ENCODE measurements around the gene NFATC1. TPM values are rescaled to one million over a fixed set of nuclear protein-coding genes. Genes with fewer than 3 reads are reported as not detected.

NFATC1 gene
- total RNA-seq, 4 donors from 2014 or later = 0.79 to 4.8 (median 2.6) TPM

GRCh38 chr18:79510731-79511241, 115.1 kb downstream of the NFATC1 start:
- intact Hi-C loops (cut with DNase I) = no loop called here
- no peaks in the 10 kb centered on the region for H3K9me3 ChIP-seq
- no peak overlapping the region for H3K4me3 ChIP-seq
- TF ChIP-seq POLR2A (IDR thresholded peaks at IDR 0.05) = no peak
- no peak for TF ChIP-seq CTCF (IDR thresholded peaks at IDR 0.05)
- H3K27me3 ChIP-seq = peaks cover 0 to 12% (median 0%) of the 10 kb centered on the region in 4 donors
- no peak for DNase-seq
- H3K36me3 ChIP-seq = peaks cover 0 to 11% (median 0%) of the 10 kb centered on the region in 3 donors
- 93 to 97% methylated on average over 5 of the region's 36 CpGs for WGBS, 2 donors
- no peak overlapping the region for H3K27ac ChIP-seq
- H3K4me1 ChIP-seq = peaks cover 17 to 30% (median 18%) of the 10 kb centered on the region in 3 donors

- Histone ChIP-seq H3K4me3 (no peak overlapping the region), H3K4me1 (peaks cover 13 to 25% (median 15%) of the 10 kb centered on the region in 3 donors), H3K27ac (no peak overlapping the region), H3K36me3 (peaks cover 0 to 11% (median 0%) of the 10 kb centered on the region in 3 donors), H3K27me3 (peaks cover 0 to 12% (median 0%) of the 10 kb centered on the region in 4 donors), H3K9me3 (no peaks in the 10 kb centered on the region)
- no peak for DNase-seq
- TF ChIP-seq POLR2A (IDR thresholded peaks at IDR 0.05) (no peak), CTCF (IDR thresholded peaks at IDR 0.05) (no peak)
- 93 to 100% methylated on average over 1 to 10 of the region's 21 CpGs for WGBS, 2 donors
- intact Hi-C loops (cut with DNase I) = no loop called here
These were observed 115.5 kb downstream of the NFATC1 start for GRCh38 chr18:79511271-79511670.

GRCh38 chr18:79511671-79512301, 116.1 kb downstream of the NFATC1 start:
- TF ChIP-seq POLR2A (IDR thresholded peaks at IDR 0.05) = no peak
- no peak for TF ChIP-seq CTCF (IDR thresholded peaks at IDR 0.05)
- peaks cover 0 to 12% (median 0%) of the 10 kb centered on the region in 4 donors for H3K27me3 ChIP-seq
- intact Hi-C loops (cut with DNase I) = no loop called here
- no peak overlapping the region for H3K27ac ChIP-seq
- peaks cover 8 to 20% (median 10%) of the 10 kb centered on the region in 3 donors for H3K4me1 ChIP-seq
- DNase-seq = no peak
- peaks cover 0 to 11% (median 0%) of the 10 kb centered on the region in 3 donors for H3K36me3 ChIP-seq
- H3K9me3 ChIP-seq = no peaks in the 10 kb centered on the region
- WGBS, 2 donors = 80 to 88% methylated on average over 8 to 9 of the region's 32 CpGs
- H3K4me3 ChIP-seq = no peak overlapping the region

GRCh38 chr18:79512461-79513380, 117.0 kb downstream of the NFATC1 start:
- H3K4me1 ChIP-seq = peaks cover 0 to 10% (median under 1%) of the 10 kb centered on the region in 3 donors
- DNase-seq = no peak
- TF ChIP-seq POLR2A (IDR thresholded peaks at IDR 0.05) (no peak), CTCF (IDR thresholded peaks at IDR 0.05) (no peak)
- no peak overlapping the region for H3K4me3 ChIP-seq
- H3K36me3 ChIP-seq = peaks cover 0 to 11% (median 0%) of the 10 kb centered on the region in 3 donors
- peaks cover 0 to 6% (median 0%) of the 10 kb centered on the region in 4 donors for H3K27me3 ChIP-seq
- no peak overlapping the region for H3K27ac ChIP-seq
- intact Hi-C loops (cut with DNase I) = no loop called here
- H3K9me3 ChIP-seq = no peaks in the 10 kb centered on the region
- WGBS, 2 donors = 93 to 98% methylated on average over 20 to 28 of the region's 54 CpGs

Data from esophagus squamous epithelium (tissue), 5 donors.